ENCODE results near the gene SRBD1.

DNA sequence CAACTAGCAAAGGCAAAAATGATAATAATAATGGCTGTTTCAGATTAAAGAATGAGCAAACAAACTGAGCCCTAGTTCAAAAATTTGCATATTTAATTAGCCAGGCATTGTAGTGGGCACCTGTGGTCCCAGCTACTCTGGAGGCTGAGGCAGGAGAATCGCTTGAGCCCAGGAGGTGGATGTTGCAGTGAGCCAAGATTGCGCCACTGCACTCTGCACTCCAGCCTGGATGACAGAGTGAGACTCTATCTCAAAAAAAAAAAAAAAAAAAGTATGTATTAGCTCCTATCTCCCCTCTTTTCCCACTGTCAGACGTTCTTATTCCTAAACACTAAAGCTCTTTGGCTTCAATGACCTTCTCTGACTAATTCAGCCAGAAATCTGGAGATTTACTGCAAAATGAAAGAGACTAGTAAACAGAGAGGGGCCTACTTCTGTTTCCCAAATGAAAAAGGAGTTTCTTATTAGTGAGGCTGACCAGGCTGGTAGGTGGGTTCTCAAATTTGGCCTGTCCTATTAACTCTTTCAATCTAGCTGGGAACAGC lies 3.9 kb upstream of the SRBD1 start:
- no peak for TF ChIP-seq EZH2phosphoT487 (IDR thresholded peaks at IDR 0.05; ENCODE audit: borderline replicate concordance, low read length)
- TF ChIP-seq, protein P1, sequence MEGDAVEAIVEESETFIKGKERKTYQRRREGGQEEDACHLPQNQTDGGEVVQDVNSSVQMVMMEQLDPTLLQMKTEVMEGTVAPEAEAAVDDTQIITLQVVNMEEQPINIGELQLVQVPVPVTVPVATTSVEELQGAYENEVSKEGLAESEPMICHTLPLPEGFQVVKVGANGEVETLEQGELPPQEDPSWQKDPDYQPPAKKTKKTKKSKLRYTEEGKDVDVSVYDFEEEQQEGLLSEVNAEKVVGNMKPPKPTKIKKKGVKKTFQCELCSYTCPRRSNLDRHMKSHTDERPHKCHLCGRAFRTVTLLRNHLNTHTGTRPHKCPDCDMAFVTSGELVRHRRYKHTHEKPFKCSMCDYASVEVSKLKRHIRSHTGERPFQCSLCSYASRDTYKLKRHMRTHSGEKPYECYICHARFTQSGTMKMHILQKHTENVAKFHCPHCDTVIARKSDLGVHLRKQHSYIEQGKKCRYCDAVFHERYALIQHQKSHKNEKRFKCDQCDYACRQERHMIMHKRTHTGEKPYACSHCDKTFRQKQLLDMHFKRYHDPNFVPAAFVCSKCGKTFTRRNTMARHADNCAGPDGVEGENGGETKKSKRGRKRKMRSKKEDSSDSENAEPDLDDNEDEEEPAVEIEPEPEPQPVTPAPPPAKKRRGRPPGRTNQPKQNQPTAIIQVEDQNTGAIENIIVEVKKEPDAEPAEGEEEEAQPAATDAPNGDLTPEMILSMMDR (conservative IDR thresholded peaks at IDR 0.05; ENCODE audit: low read depth, low read length), result no peak

All from PC-3 (cell line).